ENCODE data around the gene MAP4K4. TPM values are rescaled to one million over a fixed set of nuclear protein-coding genes. Genes with fewer than 3 reads are reported as not detected.

The MAP4K4 gene
- 162 and 210 TPM in 2 replicates for total RNA-seq

DNA sequence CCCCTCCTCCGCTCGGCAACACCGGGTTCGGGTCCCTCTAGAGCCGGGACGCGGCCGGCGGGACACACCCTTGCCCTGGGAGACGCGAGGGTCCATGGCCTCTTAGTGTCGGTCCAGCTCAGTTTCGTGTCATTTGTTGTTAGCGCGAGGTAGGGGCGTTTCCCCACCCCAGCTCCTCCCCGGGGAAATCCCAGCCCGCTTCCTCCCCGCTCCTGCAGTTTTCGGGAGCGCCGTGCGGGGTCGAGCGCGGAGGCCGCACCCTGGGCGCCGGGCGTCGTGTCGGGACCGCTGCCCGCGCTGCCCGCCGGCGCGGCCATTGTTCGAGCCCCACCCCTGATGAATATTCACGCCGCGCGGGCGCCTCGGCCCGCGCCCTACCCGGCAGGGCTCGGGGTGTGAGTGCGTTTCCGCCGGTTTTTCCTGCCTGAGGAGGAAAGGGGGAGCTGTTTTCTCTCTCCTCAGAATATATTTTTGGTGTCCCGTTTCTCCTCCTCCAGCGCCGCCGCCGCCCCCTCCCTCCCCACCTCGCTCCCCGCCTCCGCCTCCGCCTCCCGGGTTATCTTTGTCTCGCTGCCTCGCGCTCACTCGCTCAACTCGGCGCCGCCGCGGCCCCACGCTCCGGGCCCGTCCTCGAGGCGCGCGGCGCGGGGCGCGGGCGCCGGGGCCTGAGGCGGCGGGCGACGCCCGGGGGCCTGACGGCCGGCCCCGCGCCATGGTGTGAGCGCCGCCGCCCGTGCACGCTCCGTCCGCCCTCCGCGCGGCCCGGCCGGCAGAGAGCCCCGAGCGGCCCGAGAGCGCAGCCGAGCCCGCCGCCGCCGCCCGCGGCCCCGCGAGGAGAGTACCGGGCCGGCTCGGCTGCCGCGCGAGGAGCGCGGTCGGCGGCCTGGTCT lies at the start of gene MAP4K4:
MAP4K4 (plus strand) TSS at position 584 of the 890 bp plus-strand sequence. CDS start 374 bp downstream, outside the sequence.

Other genes starting within 250 kb of the MAP4K4 start
- 0.49 and 0.50 TPM in 2 replicates for gene RFX8, start 222.6 kb upstream of the MAP4K4 start, total RNA-seq

Data from bladder microvascular endothelial cell (primary cell).